Measurements from ENCODE around the gene HYAL2.

The HYAL2 gene

DNA sequence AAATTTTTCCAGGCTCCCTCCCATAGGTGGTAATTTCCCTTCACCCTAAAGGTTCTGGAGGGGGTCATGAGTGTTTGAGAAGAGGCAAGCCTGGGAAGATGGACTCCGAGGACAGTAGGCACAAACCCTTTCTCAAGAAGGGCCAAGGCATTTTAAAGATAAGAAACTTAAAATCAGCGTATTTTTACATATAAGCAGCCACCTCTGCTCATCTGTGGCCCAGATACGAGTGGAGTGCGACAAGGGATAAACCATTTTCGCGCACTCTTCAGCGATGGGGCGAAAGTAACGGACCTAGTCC, 17.6 kb upstream of the HYAL2 start:
- TF ChIP-seq, protein P1, sequence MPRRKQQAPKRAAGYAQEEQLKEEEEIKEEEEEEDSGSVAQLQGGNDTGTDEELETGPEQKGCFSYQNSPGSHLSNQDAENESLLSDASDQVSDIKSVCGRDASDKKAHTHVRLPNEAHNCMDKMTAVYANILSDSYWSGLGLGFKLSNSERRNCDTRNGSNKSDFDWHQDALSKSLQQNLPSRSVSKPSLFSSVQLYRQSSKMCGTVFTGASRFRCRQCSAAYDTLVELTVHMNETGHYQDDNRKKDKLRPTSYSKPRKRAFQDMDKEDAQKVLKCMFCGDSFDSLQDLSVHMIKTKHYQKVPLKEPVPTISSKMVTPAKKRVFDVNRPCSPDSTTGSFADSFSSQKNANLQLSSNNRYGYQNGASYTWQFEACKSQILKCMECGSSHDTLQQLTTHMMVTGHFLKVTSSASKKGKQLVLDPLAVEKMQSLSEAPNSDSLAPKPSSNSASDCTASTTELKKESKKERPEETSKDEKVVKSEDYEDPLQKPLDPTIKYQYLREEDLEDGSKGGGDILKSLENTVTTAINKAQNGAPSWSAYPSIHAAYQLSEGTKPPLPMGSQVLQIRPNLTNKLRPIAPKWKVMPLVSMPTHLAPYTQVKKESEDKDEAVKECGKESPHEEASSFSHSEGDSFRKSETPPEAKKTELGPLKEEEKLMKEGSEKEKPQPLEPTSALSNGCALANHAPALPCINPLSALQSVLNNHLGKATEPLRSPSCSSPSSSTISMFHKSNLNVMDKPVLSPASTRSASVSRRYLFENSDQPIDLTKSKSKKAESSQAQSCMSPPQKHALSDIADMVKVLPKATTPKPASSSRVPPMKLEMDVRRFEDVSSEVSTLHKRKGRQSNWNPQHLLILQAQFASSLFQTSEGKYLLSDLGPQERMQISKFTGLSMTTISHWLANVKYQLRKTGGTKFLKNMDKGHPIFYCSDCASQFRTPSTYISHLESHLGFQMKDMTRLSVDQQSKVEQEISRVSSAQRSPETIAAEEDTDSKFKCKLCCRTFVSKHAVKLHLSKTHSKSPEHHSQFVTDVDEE (CRISPR knock-in tag; IDR thresholded peaks at IDR 0.05) = no peak
- TF ChIP-seq, protein P2, sequence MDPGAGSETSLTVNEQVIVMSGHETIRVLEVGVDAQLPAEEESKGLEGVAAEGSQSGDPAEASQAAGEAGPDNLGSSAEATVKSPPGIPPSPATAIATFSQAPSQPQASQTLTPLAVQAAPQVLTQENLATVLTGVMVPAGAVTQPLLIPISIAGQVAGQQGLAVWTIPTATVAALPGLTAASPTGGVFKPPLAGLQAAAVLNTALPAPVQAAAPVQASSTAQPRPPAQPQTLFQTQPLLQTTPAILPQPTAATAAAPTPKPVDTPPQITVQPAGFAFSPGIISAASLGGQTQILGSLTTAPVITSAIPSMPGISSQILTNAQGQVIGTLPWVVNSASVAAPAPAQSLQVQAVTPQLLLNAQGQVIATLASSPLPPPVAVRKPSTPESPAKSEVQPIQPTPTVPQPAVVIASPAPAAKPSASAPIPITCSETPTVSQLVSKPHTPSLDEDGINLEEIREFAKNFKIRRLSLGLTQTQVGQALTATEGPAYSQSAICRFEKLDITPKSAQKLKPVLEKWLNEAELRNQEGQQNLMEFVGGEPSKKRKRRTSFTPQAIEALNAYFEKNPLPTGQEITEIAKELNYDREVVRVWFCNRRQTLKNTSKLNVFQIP (CRISPR knock-in tag; IDR thresholded peaks at IDR 0.05; ENCODE audit: borderline replicate concordance, low read depth) = no peak
- TF ChIP-seq CREB5 (CRISPR knock-in tag; IDR thresholded peaks at IDR 0.05; ENCODE audit: low read depth) (no peak), TCF4 (CRISPR knock-in tag; IDR thresholded peaks at IDR 0.05; ENCODE audit: borderline replicate concordance) (no peak), CSRNP3 (CRISPR knock-in tag; IDR thresholded peaks at IDR 0.05) (no peak), ZNF8 (CRISPR knock-in tag; IDR thresholded peaks at IDR 0.05) (no peak), ZNF70 (CRISPR knock-in tag; IDR thresholded peaks at IDR 0.05) (no peak), ARNTL (CRISPR knock-in tag; IDR thresholded peaks at IDR 0.05; ENCODE audit: borderline replicate concordance, low read depth) (no peak), OSR1 (CRISPR knock-in tag; IDR thresholded peaks at IDR 0.05) (no peak)
- TF ChIP-seq, protein P3, sequence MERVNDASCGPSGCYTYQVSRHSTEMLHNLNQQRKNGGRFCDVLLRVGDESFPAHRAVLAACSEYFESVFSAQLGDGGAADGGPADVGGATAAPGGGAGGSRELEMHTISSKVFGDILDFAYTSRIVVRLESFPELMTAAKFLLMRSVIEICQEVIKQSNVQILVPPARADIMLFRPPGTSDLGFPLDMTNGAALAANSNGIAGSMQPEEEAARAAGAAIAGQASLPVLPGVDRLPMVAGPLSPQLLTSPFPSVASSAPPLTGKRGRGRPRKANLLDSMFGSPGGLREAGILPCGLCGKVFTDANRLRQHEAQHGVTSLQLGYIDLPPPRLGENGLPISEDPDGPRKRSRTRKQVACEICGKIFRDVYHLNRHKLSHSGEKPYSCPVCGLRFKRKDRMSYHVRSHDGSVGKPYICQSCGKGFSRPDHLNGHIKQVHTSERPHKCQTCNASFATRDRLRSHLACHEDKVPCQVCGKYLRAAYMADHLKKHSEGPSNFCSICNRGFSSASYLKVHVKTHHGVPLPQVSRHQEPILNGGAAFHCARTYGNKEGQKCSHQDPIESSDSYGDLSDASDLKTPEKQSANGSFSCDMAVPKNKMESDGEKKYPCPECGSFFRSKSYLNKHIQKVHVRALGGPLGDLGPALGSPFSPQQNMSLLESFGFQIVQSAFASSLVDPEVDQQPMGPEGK (CRISPR knock-in tag; IDR thresholded peaks at IDR 0.05; ENCODE audit: borderline replicate concordance) = no peak
- ATAC-seq = no peak

DNA sequence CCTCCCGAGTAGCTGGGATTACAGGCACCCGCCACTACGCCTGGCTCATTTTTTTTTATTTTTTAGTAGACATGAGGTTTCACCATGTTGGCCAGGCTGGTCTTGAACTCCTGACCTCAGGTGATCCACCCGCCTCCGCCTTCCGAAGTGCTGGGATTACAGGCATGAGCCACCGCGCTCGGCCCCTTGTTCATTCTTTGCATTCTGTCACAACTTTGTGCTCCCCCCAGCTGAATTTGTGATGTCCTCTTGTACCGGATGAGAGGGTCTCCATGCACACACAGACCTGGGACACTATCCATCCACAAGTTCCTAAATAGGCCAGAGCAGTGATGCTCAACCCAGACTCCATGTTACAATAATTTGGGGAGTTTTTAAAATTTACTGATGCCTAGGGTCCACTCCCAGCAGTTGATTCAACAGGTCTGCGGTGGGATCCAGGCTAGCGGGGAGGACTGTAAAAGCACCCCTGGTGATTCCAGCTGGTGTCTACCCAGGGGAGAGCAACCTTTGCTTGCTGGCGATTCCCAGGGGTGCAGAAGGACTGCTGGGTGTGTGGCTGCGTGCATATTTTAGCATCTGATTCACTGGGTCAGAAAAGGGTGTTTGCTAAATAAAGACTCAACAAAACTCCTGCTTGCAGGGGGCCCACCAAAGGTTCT, 17.1 kb upstream of the HYAL2 start:
- no peak for TF ChIP-seq CSDC2 (CRISPR knock-in tag; IDR thresholded peaks at IDR 0.05)
- TF ChIP-seq, protein P3 (CRISPR knock-in tag; IDR thresholded peaks at IDR 0.05; ENCODE audit: borderline replicate concordance) = no peak
- no peak for TF ChIP-seq BACH2 (CRISPR knock-in tag; IDR thresholded peaks at IDR 0.05; ENCODE audit: borderline replicate concordance)
- TF ChIP-seq, protein P1 (CRISPR knock-in tag; IDR thresholded peaks at IDR 0.05) = no peak
- no peak for TF ChIP-seq ZNF565 (CRISPR knock-in tag; conservative IDR thresholded peaks at IDR 0.05; ENCODE audit: low read depth)
- no peak for TF ChIP-seq ESRRG (CRISPR knock-in tag; IDR thresholded peaks at IDR 0.05)
- no peak for TF ChIP-seq ZNF70 (CRISPR knock-in tag; IDR thresholded peaks at IDR 0.05)
- no peak for TF ChIP-seq CSRNP3 (CRISPR knock-in tag; IDR thresholded peaks at IDR 0.05)
- TF ChIP-seq ZFP3 (CRISPR knock-in tag; IDR thresholded peaks at IDR 0.05) = no peak
- TF ChIP-seq TCF4 (CRISPR knock-in tag; IDR thresholded peaks at IDR 0.05; ENCODE audit: borderline replicate concordance) = no peak
- no peak for TF ChIP-seq ARNTL (CRISPR knock-in tag; IDR thresholded peaks at IDR 0.05; ENCODE audit: borderline replicate concordance, low read depth)
- TF ChIP-seq OSR1 (CRISPR knock-in tag; IDR thresholded peaks at IDR 0.05) = no peak
- ATAC-seq = no peak

Data from SK-N-SH treated with all-trans-retinoic acid at 6 μM for 48 hours (cell line).